Activated T-cell treated with anti-CD3 and anti-CD28 coated beads, Interleukin-2, amount 50 U/mL, for 4 hours (primary cell): ENCODE results near the gene SKIC8. TPM values are rescaled to one million over a fixed set of nuclear protein-coding genes. Genes with fewer than 3 reads are reported as not detected.

ENCODE experiments used
- ATAC-seq, 2 donors: fragments of 200-7000 bp; cut with Tn5 transposase; one replicate each; pipeline ENCODE4 v1.10.0; 2021
- DNase-seq: peaks from one replicate; pipeline ENCODE4 v3.0.0-alpha.2; 2020
- H3K27me3 Mint-ChIP-seq: one replicate; pipeline ENCODE4 v1.8.0; 2021; ENCODE audit warnings: low read depth, mixed read lengths
- H3K36me3 Mint-ChIP-seq: one replicate; pipeline ENCODE4 v1.8.0; 2022; ENCODE audit warnings: mixed read lengths; ENCODE audit not compliant: insufficient read depth
- H3K4me1 Mint-ChIP-seq: one replicate; pipeline ENCODE4 v1.8.0; 2021; ENCODE audit warnings: low read depth, mixed read lengths
- H3K4me3 Mint-ChIP-seq: one replicate; pipeline ENCODE4 v1.8.0; 2021; ENCODE audit warnings: mild to moderate bottlenecking, moderate library complexity, mixed read lengths
- H3K9me3 Mint-ChIP-seq: one replicate; pipeline ENCODE4 v1.8.0; 2021; ENCODE audit warnings: mixed read lengths
- total RNA-seq, 3 donors: library from RNA; stranded (reverse); gene quantifications; one replicate each; pipeline ENCODE4 v1.2.1, GENCODE V29; 2021

SKIC8 gene
- total RNA-seq, 3 donors from 2014 or later, result 52.8 to 54.5 (median 53.6) TPM

DNA sequence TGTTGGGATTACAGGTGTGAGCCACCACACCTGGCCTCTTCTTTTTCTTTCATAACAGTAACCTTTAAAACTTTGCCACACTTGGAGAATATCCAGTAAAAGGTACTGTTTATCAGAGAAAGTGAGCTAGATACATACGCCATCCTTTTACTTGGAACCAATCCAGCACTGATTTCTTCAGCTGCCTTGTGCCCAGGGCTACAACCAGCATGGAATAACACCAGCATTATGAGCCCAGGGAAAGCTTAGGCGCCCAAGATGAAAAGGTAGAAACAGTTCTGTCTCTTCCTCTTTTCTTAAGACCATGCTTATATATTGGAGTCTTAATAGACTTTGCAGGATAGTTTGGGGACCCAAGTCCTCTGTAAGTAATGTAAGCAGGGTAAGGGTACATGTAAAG, 8.4 kb downstream of the SKIC8 start:
- no peaks in the 10 kb centered on the region for H3K4me1 Mint-ChIP-seq
- no peaks in the 10 kb centered on the region for H3K27me3 Mint-ChIP-seq
- H3K9me3 Mint-ChIP-seq, result no peaks in the 10 kb centered on the region
- H3K4me3 Mint-ChIP-seq, result no peak overlapping the region
- peaks cover 41% of the 10 kb centered on the region for H3K36me3 Mint-ChIP-seq
- ATAC-seq, result no peak
- no peak for DNase-seq

DNA sequence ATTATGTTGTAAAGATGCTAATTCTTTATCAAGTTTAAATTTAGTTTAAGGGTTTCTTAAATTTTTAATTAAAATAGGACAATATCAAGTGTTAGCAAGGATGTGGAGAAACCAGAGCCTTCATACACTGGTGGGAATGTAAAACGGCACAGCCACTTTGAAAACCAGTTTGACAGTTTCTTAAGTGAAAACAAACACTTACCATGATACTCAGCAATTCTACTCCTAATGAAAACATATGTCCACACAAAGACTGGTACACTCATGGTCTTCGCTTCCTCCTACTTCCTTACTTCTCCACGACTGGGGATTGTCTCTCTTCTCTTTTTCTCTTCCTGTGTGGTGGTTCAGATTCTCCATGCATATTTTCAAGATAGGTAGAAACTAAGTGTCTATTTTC, 9.2 kb downstream of the SKIC8 start:
- no peak overlapping the region for H3K4me3 Mint-ChIP-seq
- peaks cover 43% of the 10 kb centered on the region for H3K36me3 Mint-ChIP-seq
- DNase-seq (no peak), ATAC-seq (no peak)
- H3K9me3 Mint-ChIP-seq, result no peaks in the 10 kb centered on the region
- H3K27me3 Mint-ChIP-seq, result no peaks in the 10 kb centered on the region
- H3K4me1 Mint-ChIP-seq, result no peaks in the 10 kb centered on the region

DNA sequence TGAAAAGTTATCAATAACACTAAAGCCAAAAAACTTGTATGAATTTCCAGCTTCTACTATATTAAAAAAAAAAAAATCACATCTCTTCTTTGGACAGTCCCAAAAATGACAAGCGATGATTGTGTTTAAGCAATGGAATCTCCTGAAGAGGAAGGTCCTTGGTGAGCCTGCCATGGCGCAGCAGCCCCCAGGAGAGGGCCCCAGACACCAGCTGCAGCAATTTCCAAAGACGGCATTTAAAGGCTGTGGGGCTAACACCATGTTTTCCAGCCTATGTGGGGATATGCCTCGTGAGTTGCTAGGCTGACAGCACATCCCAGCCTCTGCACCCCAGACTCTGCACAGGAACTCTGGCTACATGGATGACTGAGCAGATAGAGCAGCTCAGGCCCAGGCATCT, 14.7 kb downstream of the SKIC8 start:
- Mint-ChIP-seq H3K4me1 (no peaks in the 10 kb centered on the region), H3K4me3 (no peak overlapping the region), H3K9me3 (no peaks in the 10 kb centered on the region), H3K36me3 (peaks cover 37% of the 10 kb centered on the region), H3K27me3 (no peaks in the 10 kb centered on the region)
- ATAC-seq (no peak), DNase-seq (no peak)

DNA sequence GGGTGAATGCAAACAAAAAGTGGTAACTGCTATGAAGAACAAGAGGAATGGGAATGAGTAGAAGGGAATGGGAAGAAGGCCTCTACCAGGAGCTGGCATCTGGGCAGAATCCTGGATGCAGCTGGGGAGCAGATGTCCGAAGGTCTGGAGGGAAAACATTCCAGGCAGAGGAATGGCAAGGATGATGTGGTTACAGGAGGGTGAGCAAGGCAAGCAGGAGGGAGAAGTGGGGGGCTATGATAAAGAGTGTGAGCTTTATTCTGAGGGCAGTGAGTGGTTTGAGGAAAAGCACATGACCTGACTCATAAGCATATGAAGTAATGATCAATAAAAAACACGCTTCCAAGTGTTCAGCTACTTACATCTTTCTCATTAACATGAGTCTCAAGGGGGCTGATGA, 17.1 kb downstream of the SKIC8 start:
- DNase-seq (no peak), ATAC-seq (no peak)
- H3K4me1 Mint-ChIP-seq, result no peaks in the 10 kb centered on the region
- no peaks in the 10 kb centered on the region for H3K27me3 Mint-ChIP-seq
- H3K9me3 Mint-ChIP-seq, result no peaks in the 10 kb centered on the region
- peaks cover 35% of the 10 kb centered on the region for H3K36me3 Mint-ChIP-seq
- H3K4me3 Mint-ChIP-seq, result no peak overlapping the region

DNA sequence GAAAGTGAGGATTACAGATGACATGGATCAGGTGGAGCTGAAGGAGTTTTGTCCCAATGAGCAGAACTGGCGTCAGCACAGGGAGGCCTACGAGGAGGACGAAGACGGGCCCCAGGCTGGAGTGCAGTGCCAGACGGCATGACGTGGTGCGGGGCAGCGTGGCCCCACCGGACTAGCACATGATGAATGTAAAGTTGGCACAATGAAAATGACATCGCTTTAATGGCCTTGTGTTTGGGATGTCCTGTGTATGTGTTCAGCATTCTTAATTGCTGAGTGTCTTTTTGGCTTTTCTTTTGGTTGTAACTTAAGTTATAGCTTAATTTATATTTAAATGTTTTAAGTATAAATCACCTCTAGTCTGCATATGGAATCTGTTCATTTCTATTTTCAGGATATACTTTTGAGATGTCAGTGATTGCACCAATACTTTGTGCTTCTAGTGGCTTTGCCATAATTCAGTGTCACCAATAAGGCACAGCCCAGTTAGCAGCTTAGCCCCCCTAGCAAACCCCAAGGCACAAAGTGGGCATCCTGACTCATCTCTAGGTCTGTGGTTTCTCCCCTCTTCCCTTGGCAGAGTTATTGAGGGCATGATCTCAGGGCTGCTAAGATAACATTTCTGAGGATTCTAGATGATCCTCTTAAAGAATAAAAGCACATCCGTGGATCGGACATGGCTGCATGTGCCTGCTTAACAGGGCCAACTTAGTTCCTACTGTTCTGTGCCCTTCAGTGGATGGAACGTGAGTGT, 18.9 kb downstream of the SKIC8 start:
- Mint-ChIP-seq H3K4me3 (no peak overlapping the region), H3K36me3 (peaks cover 30% of the 10 kb centered on the region), H3K9me3 (no peaks in the 10 kb centered on the region), H3K4me1 (no peaks in the 10 kb centered on the region), H3K27me3 (no peaks in the 10 kb centered on the region)
- ATAC-seq, result no peak
- DNase-seq, result no peak

DNA sequence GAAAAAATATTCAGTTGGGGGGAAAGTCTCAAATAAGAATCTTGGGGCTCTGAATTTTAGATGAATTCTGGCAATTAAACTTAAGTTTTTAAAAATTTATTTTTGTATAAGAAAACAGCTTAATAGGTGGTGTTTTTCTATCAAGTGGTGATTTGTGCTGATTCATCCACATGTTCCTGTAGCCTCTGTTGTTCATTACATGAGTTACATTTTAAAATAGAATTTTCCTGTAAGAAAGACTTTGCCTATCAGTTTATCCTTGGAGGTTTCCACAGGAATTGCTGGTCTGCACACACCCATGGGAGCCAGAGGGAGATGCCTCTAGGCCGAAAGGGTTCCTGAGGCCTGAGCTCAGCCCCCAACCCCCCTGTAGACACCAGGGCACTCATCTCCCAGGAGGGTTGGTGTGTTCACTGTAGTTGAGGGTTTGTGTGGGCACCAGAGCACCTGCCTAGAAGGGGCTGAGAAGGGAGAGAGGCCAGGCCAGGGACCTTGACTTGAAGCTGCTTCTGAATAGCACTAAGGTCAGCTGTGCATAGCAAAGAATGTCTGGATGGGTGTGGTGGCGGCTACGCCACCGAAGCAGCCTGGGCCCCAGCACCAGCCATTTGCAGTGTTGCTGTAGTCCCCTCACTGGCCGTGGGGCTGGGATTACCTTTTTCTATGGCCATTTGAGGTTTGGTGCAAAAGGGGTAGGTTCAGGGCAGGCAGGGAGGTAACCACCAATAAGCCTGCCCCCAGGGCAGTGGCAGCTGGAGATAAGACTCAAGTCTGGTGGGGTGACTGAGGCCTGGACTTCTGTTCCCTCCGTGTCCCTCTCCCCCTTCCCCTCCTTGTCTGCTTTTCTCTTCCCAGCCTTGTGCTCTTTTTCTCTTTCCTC, 23.1 kb downstream of the SKIC8 start:
- Mint-ChIP-seq H3K9me3 (no peaks in the 10 kb centered on the region), H3K27me3 (no peaks in the 10 kb centered on the region), H3K4me1 (no peaks in the 10 kb centered on the region), H3K36me3 (peaks cover 33% of the 10 kb centered on the region), H3K4me3 (no peak overlapping the region)
- ATAC-seq (no peak), DNase-seq (no peak)

DNA sequence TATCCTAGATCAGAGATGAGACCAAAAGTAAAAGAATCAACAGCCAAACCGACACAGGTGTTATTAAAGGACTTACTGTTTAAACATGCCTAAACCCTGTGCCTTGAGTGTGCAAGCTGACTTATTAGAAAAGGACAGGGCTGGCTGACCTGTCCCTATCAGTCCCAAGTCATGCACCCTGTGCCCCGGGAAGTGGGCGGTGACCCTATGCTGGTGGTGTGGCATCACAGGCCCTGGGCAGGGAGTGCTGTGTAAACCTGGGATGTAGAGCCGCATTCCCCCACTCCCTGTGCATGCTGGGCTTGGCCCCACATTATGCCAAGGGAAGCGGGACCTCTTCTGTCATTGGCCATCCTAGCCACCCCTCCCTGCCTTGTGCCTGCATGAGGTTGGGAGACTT, 24.4 kb downstream of the SKIC8 start:
- ATAC-seq (no peak), DNase-seq (no peak)
- Mint-ChIP-seq H3K9me3 (no peaks in the 10 kb centered on the region), H3K36me3 (peaks cover 37% of the 10 kb centered on the region), H3K4me1 (no peaks in the 10 kb centered on the region), H3K27me3 (no peaks in the 10 kb centered on the region), H3K4me3 (no peak overlapping the region)

DNA sequence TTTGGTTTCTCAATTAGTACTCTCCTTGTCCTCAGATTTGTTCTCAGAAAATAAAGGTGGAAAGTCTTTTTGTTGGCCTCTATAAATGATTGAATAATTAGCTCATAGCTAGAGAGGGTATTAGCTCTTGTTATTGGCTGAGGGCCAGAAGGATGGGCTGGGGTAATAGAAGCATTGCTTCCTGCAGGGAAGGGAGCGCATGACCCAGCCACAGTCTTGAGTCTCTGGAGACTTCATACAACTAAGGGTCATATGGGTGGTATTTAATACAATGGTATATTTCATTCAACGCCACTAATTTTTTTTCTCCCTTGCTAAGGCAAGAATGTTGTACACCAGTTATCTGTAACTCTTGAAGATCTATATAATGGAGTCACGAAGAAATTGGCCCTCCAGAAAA, 26.6 kb downstream of the SKIC8 start:
- H3K9me3 Mint-ChIP-seq, result no peaks in the 10 kb centered on the region
- H3K36me3 Mint-ChIP-seq, result peaks cover 30% of the 10 kb centered on the region
- H3K4me3 Mint-ChIP-seq, result no peak overlapping the region
- no peaks in the 10 kb centered on the region for H3K4me1 Mint-ChIP-seq
- ATAC-seq (no peak), DNase-seq (no peak)
- no peaks in the 10 kb centered on the region for H3K27me3 Mint-ChIP-seq

DNA sequence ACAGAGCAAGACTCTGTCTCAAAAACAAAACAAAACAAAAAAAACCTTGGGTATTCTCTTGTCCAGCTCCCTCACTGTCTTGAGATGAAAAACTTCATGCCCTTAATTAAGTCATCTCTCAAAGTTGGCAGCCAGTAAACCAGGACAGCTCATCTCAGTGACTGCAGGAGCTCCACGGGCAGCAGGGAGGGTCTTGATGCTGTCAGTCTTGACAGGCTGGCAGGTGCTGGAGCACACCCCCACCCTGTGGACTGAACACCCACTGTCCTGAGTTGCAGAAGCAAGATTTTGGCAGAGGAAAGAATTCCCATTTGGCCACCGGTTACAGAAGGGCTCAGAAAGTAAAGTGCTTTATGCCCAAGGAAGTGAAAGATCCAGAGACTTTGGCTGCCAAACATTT, 27.1 kb downstream of the SKIC8 start:
- DNase-seq (no peak), ATAC-seq (no peak)
- Mint-ChIP-seq H3K9me3 (no peaks in the 10 kb centered on the region), H3K36me3 (peaks cover 30% of the 10 kb centered on the region), H3K4me3 (no peak overlapping the region), H3K4me1 (peaks cover 3% of the 10 kb centered on the region), H3K27me3 (no peaks in the 10 kb centered on the region)

DNA sequence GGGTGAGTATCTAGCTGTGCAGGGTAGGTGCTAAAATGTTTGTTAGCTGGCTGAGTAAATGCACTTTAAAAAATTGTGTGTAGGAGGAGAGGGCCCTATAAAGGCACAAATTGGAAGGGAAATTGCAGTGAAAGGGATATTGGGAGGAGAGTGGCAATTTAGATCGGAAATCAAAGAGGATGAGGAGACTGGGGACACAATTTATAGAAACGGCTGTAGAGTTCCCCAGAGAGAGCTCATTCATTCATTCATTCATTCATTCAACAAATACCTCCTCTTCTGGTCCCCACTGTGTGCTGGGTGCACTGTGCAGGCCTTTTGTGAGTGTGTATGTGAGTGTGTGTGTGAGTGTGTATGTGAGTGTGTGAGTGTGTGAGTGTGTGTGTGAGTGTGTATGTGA, 32.6 kb downstream of the SKIC8 start:
- Mint-ChIP-seq H3K9me3 (no peaks in the 10 kb centered on the region), H3K27me3 (no peaks in the 10 kb centered on the region), H3K4me1 (peaks cover 25% of the 10 kb centered on the region), H3K36me3 (peaks cover 16% of the 10 kb centered on the region), H3K4me3 (peak overlapping the region; percentile 82)
- DNase-seq (no peak), ATAC-seq (no peak)

DNA sequence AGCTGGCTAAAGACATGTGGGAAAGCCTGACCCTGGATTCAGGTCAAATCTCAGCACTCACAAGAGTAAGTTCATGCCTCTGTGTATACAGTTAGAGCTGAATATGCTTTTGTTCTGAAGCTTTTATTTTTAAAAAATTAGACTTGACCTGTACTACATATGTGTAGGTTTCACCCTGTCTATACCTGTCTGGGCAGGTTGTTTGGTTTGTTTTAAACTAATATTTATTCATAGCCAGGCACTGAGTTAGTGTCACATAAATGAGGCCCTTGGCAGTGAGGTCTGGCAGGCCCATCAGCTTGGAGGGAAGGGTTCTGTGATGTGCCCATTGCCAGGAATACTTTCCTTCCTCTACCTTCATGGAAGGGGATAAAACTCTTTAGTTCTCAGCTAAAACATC, 33.2 kb downstream of the SKIC8 start:
- ATAC-seq (no peak), DNase-seq (no peak)
- Mint-ChIP-seq H3K27me3 (no peaks in the 10 kb centered on the region), H3K4me1 (peaks cover 25% of the 10 kb centered on the region), H3K36me3 (peaks cover 12% of the 10 kb centered on the region), H3K9me3 (no peaks in the 10 kb centered on the region), H3K4me3 (peak overlapping the region; percentile 82)

DNA sequence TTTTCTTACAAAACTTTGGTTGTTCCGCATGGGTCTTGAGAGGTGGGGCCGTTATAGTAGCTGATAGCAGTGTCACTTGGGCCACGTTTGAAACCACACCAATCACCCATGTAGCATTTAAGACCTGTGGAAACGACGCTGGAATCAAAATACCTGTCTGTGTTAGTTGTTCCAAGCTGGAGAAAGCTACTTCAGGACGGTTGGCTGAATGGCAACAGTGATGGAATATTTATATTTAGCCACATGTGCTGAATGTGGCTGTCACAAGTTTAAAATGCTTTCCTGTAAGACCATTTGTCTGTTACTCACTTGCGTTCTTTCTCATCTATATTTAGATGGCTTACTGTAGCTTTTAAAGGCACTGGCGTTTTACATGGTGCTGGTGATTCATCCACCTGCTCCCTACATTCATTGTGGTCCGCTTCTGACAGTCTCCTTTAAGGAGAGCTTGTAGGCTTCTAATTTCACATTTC, 33.6 kb downstream of the SKIC8 start:
- DNase-seq (no peak), ATAC-seq (peak; percentile 20 to 24)
- Mint-ChIP-seq H3K36me3 (peaks cover 11% of the 10 kb centered on the region), H3K27me3 (no peaks in the 10 kb centered on the region), H3K4me3 (peak overlapping the region; percentile 82), H3K4me1 (peaks cover 25% of the 10 kb centered on the region), H3K9me3 (no peaks in the 10 kb centered on the region)

DNA sequence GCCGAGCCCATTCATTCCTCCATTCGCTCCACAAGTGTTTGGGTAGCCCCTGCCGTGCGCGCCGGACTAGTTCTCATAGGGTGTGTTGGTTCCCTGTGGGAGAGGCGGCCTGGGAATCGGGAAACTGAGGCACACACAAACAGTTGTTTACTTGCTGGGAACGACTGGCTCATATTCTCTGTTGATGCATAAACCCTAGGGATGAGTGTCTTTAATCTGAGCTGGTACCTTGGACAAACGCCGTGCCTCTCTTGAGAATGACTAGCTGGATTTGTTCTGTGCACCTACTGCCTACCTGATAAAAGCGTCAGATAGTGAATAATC, 34.3 kb downstream of the SKIC8 start:
- ATAC-seq, result no peak
- no peaks in the 10 kb centered on the region for H3K9me3 Mint-ChIP-seq

DNA sequence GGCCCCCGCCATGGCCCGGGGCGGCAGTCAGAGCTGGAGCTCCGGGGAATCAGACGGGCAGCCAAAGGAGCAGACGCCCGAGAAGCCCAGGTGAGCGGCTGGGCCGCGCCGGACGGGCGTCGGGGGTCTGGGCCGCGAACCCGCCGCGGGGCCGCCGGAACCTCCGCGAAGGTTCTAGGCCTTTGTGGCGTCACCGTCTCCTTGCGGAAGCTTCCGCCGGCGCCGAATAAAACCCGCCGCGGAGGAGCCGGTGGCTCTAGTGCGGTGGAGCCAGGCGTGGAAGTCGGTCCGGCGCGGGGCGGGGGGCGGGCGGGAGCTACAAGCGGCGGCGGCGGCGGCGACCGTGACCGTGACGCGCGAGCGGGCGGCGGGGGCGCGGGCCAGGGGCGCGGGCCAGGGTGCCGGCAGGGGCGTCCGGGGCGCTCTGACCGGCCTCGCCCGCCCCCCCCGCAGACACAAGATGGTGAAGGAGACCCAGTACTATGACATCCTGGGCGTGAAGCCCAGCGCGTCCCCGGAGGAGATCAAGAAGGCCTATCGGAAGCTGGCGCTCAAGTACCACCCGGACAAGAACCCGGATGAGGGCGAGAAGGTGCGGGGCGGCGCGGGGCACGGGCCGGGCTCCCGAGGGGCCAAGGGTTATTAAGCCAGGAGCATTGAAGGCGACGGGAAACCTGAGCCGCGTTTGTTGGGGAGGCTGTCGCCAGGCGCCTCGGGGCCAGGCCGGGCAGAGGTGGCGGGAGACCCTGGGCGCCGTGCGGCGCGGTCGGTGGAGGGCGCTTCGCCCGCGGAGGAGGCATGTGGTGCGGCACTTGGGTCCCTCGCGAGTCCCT, 34.9 kb downstream of the SKIC8 start, which contains the start of gene DNAJA4:
Gene DNAJA4, plus strand, starts transcription at position 259 of the 833 bp plus-strand sequence. Its CDS starts 202 bp downstream, at position 461.
- peak; percentile 48 for DNase-seq
- Mint-ChIP-seq H3K4me3 (peak within 1 kb of the TSS; percentile 82), H3K4me1 (peaks cover 25% of the 10 kb centered on the region), H3K27me3 (no peaks in the 10 kb centered on the region), H3K36me3 (peaks cover 7% of the 10 kb centered on the region), H3K9me3 (no peaks in the 10 kb centered on the region)
- ATAC-seq, result peak; percentile 73 to 74

More for the DNA sequence above, 34.3 kb downstream of the SKIC8 start:
- peaks cover 7% of the 10 kb centered on the region for H3K36me3 Mint-ChIP-seq
- no peak for DNase-seq
- H3K4me3 Mint-ChIP-seq, result peak overlapping the region; percentile 82
- H3K27me3 Mint-ChIP-seq, result no peaks in the 10 kb centered on the region
- H3K4me1 Mint-ChIP-seq, result peaks cover 25% of the 10 kb centered on the region
